Measurements from ENCODE around the gene TSPAN6. TPM values are rescaled to one million over a fixed set of nuclear protein-coding genes. Genes with fewer than 3 reads are reported as not detected.

TSPAN6 gene
- total RNA-seq, 1 donor from 2014 or later: 16.6 TPM

DNA sequence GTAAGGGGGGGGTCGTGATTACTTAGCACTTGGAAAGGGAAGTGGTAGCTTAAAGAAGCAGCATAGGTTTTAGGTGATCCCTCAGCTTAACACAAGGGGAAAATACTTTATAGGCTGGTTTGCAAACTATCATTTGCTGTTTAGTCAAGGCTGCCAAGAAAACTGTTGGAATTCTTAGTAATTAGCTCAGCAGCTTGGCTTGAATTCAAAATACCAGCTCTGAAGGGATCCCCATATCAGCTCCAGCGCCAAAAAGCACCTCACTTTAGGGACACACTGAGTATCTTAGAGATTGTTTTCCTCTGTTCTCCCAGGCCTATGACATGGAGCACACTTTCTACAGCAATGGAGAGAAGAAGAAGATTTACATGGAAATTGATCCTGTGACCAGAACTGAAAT, 43.0 kb downstream of the TSPAN6 start:
- H3K27me3 ChIP-seq (ENCODE audit: control insufficient read depth, insufficient read depth, low read length): no peaks in the 10 kb centered on the region
- no peak for TF ChIP-seq CTCF (IDR thresholded peaks at IDR 0.05; ENCODE audit: insufficient read depth, low read length, severe bottlenecking)
- FAIRE-seq (no peak), DNase-seq (ENCODE audit: low read depth) (no peak)
- H3K4me3 ChIP-seq (ENCODE audit: low read depth, low read length): no peak overlapping the region
- H3K36me3 ChIP-seq (ENCODE audit: control insufficient read depth, insufficient read depth, low read length): no peaks in the 10 kb centered on the region

GRCh38 chrX:100593126-100593525, 43.5 kb downstream of the TSPAN6 start:
- TF ChIP-seq CTCF (IDR thresholded peaks at IDR 0.05; ENCODE audit: insufficient read depth, low read length, severe bottlenecking): no peak

GRCh38 chrX:100591256-100592051, 45.2 kb downstream of the TSPAN6 start:
- H3K27me3 ChIP-seq (ENCODE audit: control insufficient read depth, insufficient read depth, low read length): no peaks in the 10 kb centered on the region
- DNase-seq (ENCODE audit: low read depth): no peak
- no peak for TF ChIP-seq CTCF (IDR thresholded peaks at IDR 0.05; ENCODE audit: insufficient read depth, low read length, severe bottlenecking)
- H3K4me3 ChIP-seq (ENCODE audit: low read depth, low read length): no peak overlapping the region
- peak; percentile 23 for FAIRE-seq
- no peaks in the 10 kb centered on the region for H3K36me3 ChIP-seq (ENCODE audit: control insufficient read depth, insufficient read depth, low read length)

More at GRCh38 chrX:100593126-100593525, 43.5 kb downstream of the TSPAN6 start:
- DNase-seq (ENCODE audit: low read depth) (no peak), FAIRE-seq (no peak)
- Histone ChIP-seq H3K36me3 (ENCODE audit: control insufficient read depth, insufficient read depth, low read length) (no peaks in the 10 kb centered on the region), H3K27me3 (ENCODE audit: control insufficient read depth, insufficient read depth, low read length) (no peaks in the 10 kb centered on the region), H3K4me3 (ENCODE audit: low read depth, low read length) (no peak overlapping the region)

DNA sequence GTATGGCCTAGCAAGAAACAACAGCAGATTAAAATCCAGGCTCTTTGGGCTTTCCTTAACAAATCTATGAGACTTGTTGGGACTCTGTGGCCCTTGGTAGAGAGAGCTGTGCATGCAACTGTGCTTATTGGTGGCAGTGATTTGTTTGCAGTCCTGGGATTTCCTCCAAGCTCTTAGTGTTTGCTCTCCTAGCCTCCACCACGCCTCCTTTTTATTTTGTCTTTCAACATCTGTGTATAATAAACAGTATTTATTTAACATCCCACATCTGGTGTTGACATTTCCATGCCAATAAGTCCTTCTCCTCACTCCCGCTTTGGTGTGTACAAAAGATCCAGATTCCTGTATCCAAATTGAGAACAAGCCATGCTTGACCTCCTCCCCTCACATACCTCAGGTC, 48.7 kb downstream of the TSPAN6 start:
- H3K36me3 ChIP-seq (ENCODE audit: control insufficient read depth, insufficient read depth, low read length): no peaks in the 10 kb centered on the region
- no peak for TF ChIP-seq CTCF (IDR thresholded peaks at IDR 0.05; ENCODE audit: insufficient read depth, low read length, severe bottlenecking)
- DNase-seq (ENCODE audit: low read depth) (no peak), FAIRE-seq (no peak)
- H3K4me3 ChIP-seq (ENCODE audit: low read depth, low read length): no peak overlapping the region
- H3K27me3 ChIP-seq (ENCODE audit: control insufficient read depth, insufficient read depth, low read length): no peaks in the 10 kb centered on the region

DNA sequence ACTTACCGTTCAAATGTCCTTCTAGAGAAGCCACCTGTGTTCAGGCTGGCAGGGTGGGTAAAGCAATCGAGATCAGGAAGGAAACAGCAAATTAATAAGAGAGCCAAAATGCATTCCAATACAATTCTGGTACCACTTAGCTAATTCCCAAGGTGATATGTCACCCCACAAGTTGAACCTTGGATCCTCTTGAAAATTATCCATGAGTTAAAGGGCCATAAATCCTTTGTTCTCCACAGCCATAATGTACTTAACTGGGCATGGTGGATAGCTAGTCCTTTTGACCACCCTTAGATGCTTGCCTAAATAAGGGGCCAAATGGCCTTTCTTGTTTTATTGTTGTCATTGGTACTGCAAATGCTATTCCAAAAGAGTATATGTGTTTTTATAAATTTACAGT, 49.9 kb downstream of the TSPAN6 start:
- no peak for FAIRE-seq
- H3K4me3 ChIP-seq (ENCODE audit: low read depth, low read length): no peak overlapping the region

More for the DNA sequence above, 49.9 kb downstream of the TSPAN6 start:
- Histone ChIP-seq H3K36me3 (ENCODE audit: control insufficient read depth, insufficient read depth, low read length) (no peaks in the 10 kb centered on the region), H3K27me3 (ENCODE audit: control insufficient read depth, insufficient read depth, low read length) (no peaks in the 10 kb centered on the region)
- no peak for TF ChIP-seq CTCF (IDR thresholded peaks at IDR 0.05; ENCODE audit: insufficient read depth, low read length, severe bottlenecking)
- DNase-seq (ENCODE audit: low read depth): no peak

Measured in bronchial epithelial cell (primary cell).